PC-3 (cell line): Measurements from ENCODE around the gene CCDC197. TPM values are rescaled to one million over a fixed set of nuclear protein-coding genes. Genes with fewer than 3 reads are reported as not detected.

ENCODE experiments used
- ATAC-seq: fragments of 200-7000 bp; cut with Tn5 transposase; 2 replicates; pipeline ENCODE4 v1.9.1; 2020; ENCODE audit warnings: mild to moderate bottlenecking, moderate library complexity
- BruUV-seq: library from RNA; stranded (reverse); fragments of 400-500 nt; replicated peaks from 2 replicates; lab custom pipeline; 2021; lab: Mats Ljungman, UMichigan
- CTCF ChIA-PET: fragments of 300-600 bp; sonication (Branson Sonifier 250); formaldehyde crosslinking; loops from one replicate; lab custom pipeline; 2022; ENCODE audit warnings: antibody characterized with exemption; lab: Charles Lee
- POLR2A ChIA-PET: fragments of 300-600 bp; sonication (Branson Sonifier 250); formaldehyde crosslinking; loops from one replicate; lab custom pipeline; 2022; ENCODE audit warnings: antibody characterized with exemption; ENCODE audit not compliant: unreplicated experiment; lab: Charles Lee
- DNase-seq: peaks from one replicate; pipeline ENCODE4 v3.0.0-alpha.2; 2015
- H2AFZ ChIP-seq: fragments of 300-600 bp; sonication (generic); 2 replicates; pipeline ENCODE4 v1.6.0; 2016; ENCODE audit warnings: antibody characterized with exemption, low read length
- H3F3A ChIP-seq: fragments of 300-600 bp; sonication (generic); one replicate; pipeline ENCODE4 v1.6.0; 2017; ENCODE audit warnings: antibody characterized with exemption, low read length, control low read depth, mild to moderate bottlenecking; ENCODE audit not compliant: unreplicated experiment
- H3K27ac ChIP-seq: fragments of 300-600 bp; sonication (generic); 2 replicates; pipeline ENCODE4 v1.5.1; 2016; ENCODE audit warnings: mild to moderate bottlenecking, low read length
- H3K27me3 ChIP-seq: fragments of 300-600 bp; sonication (generic); 2 replicates; pipeline ENCODE4 v1.6.1; 2016; ENCODE audit warnings: low read length, mixed read lengths
- H3K36me3 ChIP-seq: fragments of 300-600 bp; sonication (generic); 2 replicates; pipeline ENCODE4 v1.6.1; 2016; ENCODE audit warnings: low read depth, mixed run types, low read length, mixed read lengths
- H3K4me1 ChIP-seq: fragments of 300-600 bp; sonication (generic); 2 replicates; pipeline ENCODE4 v1.5.1; 2016; ENCODE audit warnings: low read length; ENCODE audit not compliant: insufficient read depth
- H3K4me2 ChIP-seq: fragments of 300-600 bp; sonication (generic); 2 replicates; pipeline ENCODE4 v1.6.0; 2016; ENCODE audit warnings: low read length
- H3K4me3 ChIP-seq: fragments of 300-600 bp; sonication (generic); 2 replicates; pipeline ENCODE4 v1.5.1; 2016; ENCODE audit warnings: mild to moderate bottlenecking, low read length, mixed read lengths
- H3K79me2 ChIP-seq: fragments of 300-600 bp; sonication (generic); 2 replicates; pipeline ENCODE4 v1.6.1; 2017; ENCODE audit warnings: low read length, mixed read lengths
- H3K9ac ChIP-seq: fragments of 300-600 bp; sonication (generic); 2 replicates; pipeline ENCODE4 v1.6.0; 2016; ENCODE audit warnings: mild to moderate bottlenecking, low read length
- H3K9me2 ChIP-seq: fragments of 300-600 bp; sonication (generic); replicated peaks from 2 replicates; pipeline ENCODE4 v1.6.1; 2016; ENCODE audit warnings: mixed run types, low read length, mixed read lengths
- H3K9me3 ChIP-seq: fragments of 300-600 bp; sonication (generic); 2 replicates; pipeline ENCODE4 v1.6.1; 2016; ENCODE audit warnings: low read length, mixed read lengths
- H4K20me1 ChIP-seq: fragments of 300-600 bp; sonication (generic); 2 replicates; pipeline ENCODE4 v1.6.1; 2016; ENCODE audit warnings: low read length, mixed read lengths
- EZH2 ChIP-seq: fragments of 300-600 bp; sonication (generic); IDR thresholded peaks from one replicate; pipeline ENCODE4 v1.6.1; 2017; ENCODE audit warnings: antibody characterized with exemption, mild to moderate bottlenecking, low read length; ENCODE audit not compliant: unreplicated experiment
- EZH2phosphoT487 ChIP-seq: fragments of 300-600 bp; sonication (generic); IDR thresholded peaks from 2 replicates; pipeline ENCODE4 v1.6.1; 2018; ENCODE audit warnings: mild to moderate bottlenecking, antibody characterized with exemption, low read length, borderline replicate concordance
- intact Hi-C: fragments of 100-400 bp; cut with micrococcal nuclease; formaldehyde crosslinking; loops from 2 replicates; pipeline ENCODE4 v1.9.0; 2023
- total RNA-seq: library from RNA; depleted of rRNA; stranded (reverse); fragments of >200 nt; gene quantifications from 2 replicates; pipeline ENCODE4 v1.2.3, GENCODE V29; 2014
- TF ChIP-seq, protein P1 (sequence below): fragments of 300-600 bp; sonication (generic); conservative IDR thresholded peaks from 2 replicates; pipeline ENCODE4 v1.5.1; 2017; ENCODE audit warnings: antibody characterized with exemption, low read depth, mild to moderate bottlenecking, low read length

Gene CCDC197
- total RNA-seq, 1 experiment from 2014 or later: not detected

GRCh38 chr14:93977790-93978581 lies 19.1 kb upstream of the CCDC197 start:
- intact Hi-C loops: no loop called here
- Histone ChIP-seq H3K27me3 (0 out of 2 replicates have a peak, but pooled peaks cover 6% of the 10 kb centered on the region), H3K9me2 (no peaks in the 10 kb centered on the region), H3K27ac (no peak overlapping the region), H3F3A (no peaks in the 10 kb centered on the region), H3K4me1 (no peaks in the 10 kb centered on the region), H3K9ac (no peak overlapping the region), H3K36me3 (no peaks in the 10 kb centered on the region), H3K4me3 (no peak overlapping the region), H2AFZ (no peak overlapping the region), H4K20me1 (no peaks in the 10 kb centered on the region), H3K4me2 (no peak overlapping the region), H3K9me3 (no peaks in the 10 kb centered on the region), H3K79me2 (no peaks in the 10 kb centered on the region)
- DNase-seq: no peak
- ATAC-seq: no peak
- ChIA-PET CTCF (no interaction called here), POLR2A (no interaction called here)
- TF ChIP-seq EZH2phosphoT487 (no peak), EZH2 (no peak)
- no TSS peak for BruUV-seq

GRCh38 chr14:93978735-93979134 lies 18.4 kb upstream of the CCDC197 start:
- POLR2A ChIA-PET: no interaction called here
- CTCF ChIA-PET: no interaction called here
- no peaks in the 10 kb centered on the region for H3K9me3 ChIP-seq

DNA sequence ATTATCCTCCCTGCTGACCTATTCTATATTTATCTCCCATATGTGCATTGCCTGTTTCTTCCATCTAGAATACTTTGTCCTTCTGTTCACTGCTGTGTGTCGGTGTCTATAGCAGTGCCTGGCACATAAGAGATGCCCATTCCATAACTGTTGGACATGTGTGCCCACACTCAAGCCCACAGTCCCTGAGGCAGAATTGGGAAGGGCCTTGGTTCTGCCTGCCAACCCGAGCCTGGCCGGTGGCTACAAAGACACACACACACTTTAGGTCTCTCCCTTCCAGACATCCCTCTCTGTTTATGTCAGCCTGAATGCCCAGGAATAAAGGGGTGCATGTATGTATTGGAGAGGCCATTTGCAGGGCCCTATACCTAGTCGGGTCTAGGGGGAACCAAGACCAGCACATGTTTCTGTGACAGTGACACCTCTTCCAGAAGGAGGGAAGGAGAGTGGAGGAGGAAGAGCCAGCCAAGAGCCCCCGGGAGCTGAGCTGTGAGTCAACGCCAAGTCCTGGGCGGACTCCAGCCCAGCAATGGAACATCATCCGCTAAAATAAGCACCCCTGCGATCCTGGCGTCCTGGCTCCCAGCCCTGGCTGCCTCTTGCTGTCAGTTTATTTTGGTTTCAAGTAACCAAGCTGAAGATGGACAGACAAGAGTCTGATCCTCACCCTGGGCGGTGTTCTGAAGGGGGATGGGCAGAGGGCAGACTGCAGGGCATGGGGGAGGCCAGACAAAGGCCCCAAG lies 16.5 kb upstream of the CCDC197 start:
- intact Hi-C loops: no loop called here
- no peak overlapping the region for H3K4me3 ChIP-seq
- no peak overlapping the region for H3K9ac ChIP-seq
- TF ChIP-seq EZH2phosphoT487 (no peak), EZH2 (no peak)
- TF ChIP-seq, protein P1, sequence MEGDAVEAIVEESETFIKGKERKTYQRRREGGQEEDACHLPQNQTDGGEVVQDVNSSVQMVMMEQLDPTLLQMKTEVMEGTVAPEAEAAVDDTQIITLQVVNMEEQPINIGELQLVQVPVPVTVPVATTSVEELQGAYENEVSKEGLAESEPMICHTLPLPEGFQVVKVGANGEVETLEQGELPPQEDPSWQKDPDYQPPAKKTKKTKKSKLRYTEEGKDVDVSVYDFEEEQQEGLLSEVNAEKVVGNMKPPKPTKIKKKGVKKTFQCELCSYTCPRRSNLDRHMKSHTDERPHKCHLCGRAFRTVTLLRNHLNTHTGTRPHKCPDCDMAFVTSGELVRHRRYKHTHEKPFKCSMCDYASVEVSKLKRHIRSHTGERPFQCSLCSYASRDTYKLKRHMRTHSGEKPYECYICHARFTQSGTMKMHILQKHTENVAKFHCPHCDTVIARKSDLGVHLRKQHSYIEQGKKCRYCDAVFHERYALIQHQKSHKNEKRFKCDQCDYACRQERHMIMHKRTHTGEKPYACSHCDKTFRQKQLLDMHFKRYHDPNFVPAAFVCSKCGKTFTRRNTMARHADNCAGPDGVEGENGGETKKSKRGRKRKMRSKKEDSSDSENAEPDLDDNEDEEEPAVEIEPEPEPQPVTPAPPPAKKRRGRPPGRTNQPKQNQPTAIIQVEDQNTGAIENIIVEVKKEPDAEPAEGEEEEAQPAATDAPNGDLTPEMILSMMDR: no peak
- H3K36me3 ChIP-seq: no peaks in the 10 kb centered on the region
- no peak for ATAC-seq
- POLR2A ChIA-PET: no interaction called here
- DNase-seq: no peak
- H4K20me1 ChIP-seq: no peaks in the 10 kb centered on the region
- 0 out of 2 replicates have a peak, but pooled peaks cover 6% of the 10 kb centered on the region for H3K27me3 ChIP-seq
- H3K27ac ChIP-seq: no peak overlapping the region
- no peaks in the 10 kb centered on the region for H3F3A ChIP-seq
- no peaks in the 10 kb centered on the region for H3K9me3 ChIP-seq
- no peaks in the 10 kb centered on the region for H3K79me2 ChIP-seq
- no peak overlapping the region for H3K4me2 ChIP-seq
- CTCF ChIA-PET: interaction anchor here (0.9 kb wide), 1 partner anchor 196 kb away, joined by 3 read pairs; no protein-coding TSS in a partner anchor
- no peak overlapping the region for H2AFZ ChIP-seq
- peaks cover 2% of the 10 kb centered on the region; the same call in 1 of the 2 replicates for H3K4me1 ChIP-seq
- H3K9me2 ChIP-seq: no peaks in the 10 kb centered on the region
- no TSS peak for BruUV-seq

More at GRCh38 chr14:93978735-93979134, 18.4 kb upstream of the CCDC197 start:
- Histone ChIP-seq H3K27ac (no peak overlapping the region), H3K79me2 (no peaks in the 10 kb centered on the region), H4K20me1 (no peaks in the 10 kb centered on the region), H3K9me2 (no peaks in the 10 kb centered on the region), H3F3A (no peaks in the 10 kb centered on the region), H2AFZ (no peak overlapping the region), H3K27me3 (0 out of 2 replicates have a peak, but pooled peaks cover 6% of the 10 kb centered on the region), H3K9ac (no peak overlapping the region), H3K4me1 (no peaks in the 10 kb centered on the region), H3K4me3 (no peak overlapping the region), H3K4me2 (no peak overlapping the region), H3K36me3 (no peaks in the 10 kb centered on the region)
- DNase-seq (no peak), ATAC-seq (no peak)
- BruUV-seq: no TSS peak
- intact Hi-C loops: no loop called here
- TF ChIP-seq, protein P1: no peak
- TF ChIP-seq EZH2phosphoT487 (no peak), EZH2 (no peak)
